GM23338 (cell line): ENCODE measurements around the gene GTF2H2. TPM values are rescaled to one million over a fixed set of nuclear protein-coding genes. Genes with fewer than 3 reads are reported as not detected.

Experiments used
- polyA plus RNA-seq: library from polyadenylated mRNA; unstranded; fragments of >200 nt; fragmentation: Nextera tagmentation; extraction: Ambion mirVana; gene quantifications from 2 replicates; pipeline ENCODE4 v1.2.1, GENCODE V29; 2016
- total RNA-seq: library from RNA; depleted of rRNA; stranded (reverse); fragments of >200 nt; shearing (Covaris generic); gene quantifications from 2 replicates; pipeline ENCODE4 v1.2.3, GENCODE V29; 2014; rRNA removed

The GTF2H2 gene
- total and polyA plus RNA-seq, 2 experiments from 2014 or later, result 52.1 to 61.0 TPM

Other genes starting within 250 kb of the GTF2H2 start
- gene SERF1A, start 167.0 kb downstream of the GTF2H2 start, total RNA-seq, result 21.8 and 46.6 TPM in 2 replicates
- 40.0 and 48.0 TPM in 2 replicates for gene SERF1A, start 167.0 kb downstream of the GTF2H2 start, polyA plus RNA-seq
- gene SMN1, start 142.6 kb downstream of the GTF2H2 start, total RNA-seq, result 44.8 and 50.1 TPM in 2 replicates
- 130 and 142 TPM in 2 replicates for gene SMN1, start 142.6 kb downstream of the GTF2H2 start, polyA plus RNA-seq
- gene NAIP, start 42.3 kb downstream of the GTF2H2 start, total RNA-seq, result 4.4 and 7.4 TPM in 2 replicates
- 6.6 and 8.7 TPM in 2 replicates for gene NAIP, start 42.3 kb downstream of the GTF2H2 start, polyA plus RNA-seq